ENCODE measurements around the gene PROSER3.
A peak's percentile ranks its signal among the peaks of the same experiment; 100 is the strongest.
"Not testable (repeated sequence)": the region's sequence is repeated elsewhere in the genome, so short reads cannot be mapped to it uniquely, and the experiment has no call there.

PROSER3 gene

DNA sequence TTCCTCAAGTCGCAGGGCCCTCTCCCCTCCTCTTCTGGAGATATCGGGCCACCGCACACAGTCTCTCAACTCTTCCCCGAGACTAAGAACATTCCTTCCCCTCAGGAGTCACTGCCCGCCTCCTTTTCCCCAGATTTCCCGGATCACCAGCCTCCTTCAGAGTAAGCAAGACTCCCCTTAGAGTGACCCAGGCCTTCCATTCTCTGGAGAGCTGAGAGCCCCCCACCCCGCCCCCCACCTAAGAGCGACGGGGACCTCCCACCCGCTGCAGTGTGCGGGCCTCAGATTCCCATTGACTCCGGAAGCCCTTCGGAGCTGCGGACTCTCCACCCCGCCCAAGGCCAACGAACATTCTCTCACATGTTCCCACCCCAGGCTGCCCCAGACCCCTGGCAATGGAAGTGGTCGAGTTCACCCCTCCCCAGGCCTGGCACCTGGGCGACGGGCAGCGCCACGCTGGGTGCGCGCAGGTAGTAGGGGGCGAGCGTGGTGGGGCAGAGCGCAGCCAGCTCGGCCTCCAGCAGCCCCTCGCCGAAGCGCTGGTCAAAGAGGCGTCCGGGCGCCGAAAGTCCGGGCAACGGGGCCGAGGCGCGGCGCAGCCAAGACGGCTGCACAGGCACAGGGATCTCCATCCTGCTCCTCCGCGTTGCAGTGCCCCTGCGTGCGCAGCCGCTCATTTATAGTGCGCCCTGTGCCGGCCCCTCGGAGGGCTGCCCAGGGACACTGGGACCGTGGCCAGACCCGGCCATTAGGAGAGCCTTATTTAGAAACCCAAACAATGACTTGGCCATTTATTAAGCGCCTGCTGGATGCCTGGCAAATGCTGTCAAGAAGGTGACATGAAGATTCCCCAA lies 1.4 kb upstream of the PROSER3 start, which contains the start of gene HSPB6:
Gene HSPB6, minus strand, starts transcription at position 653 of the 854 bp plus-strand sequence. Its CDS starts 21 bp downstream, at position 632.
- Histone ChIP-seq H3K36me3 (ENCODE audit: control insufficient read depth in 2 of 2, insufficient read depth in 2 of 2, low read length in 2 of 2) (peaks cover 15 to 21% of the 10 kb centered on the region in 2 donors), H3K4me3 (ENCODE audit: low read length in 2 of 2) (peak within 1 kb of the TSS; percentile 87 to 99), H3K4me1 (ENCODE audit: control insufficient read depth, insufficient read depth, low read length) (peaks cover 49% of the 10 kb centered on the region)

GRCh38 chr19:35757231-35757748 lies 686 bp upstream of the PROSER3 start:
- Histone ChIP-seq H3K36me3 (ENCODE audit: control insufficient read depth in 2 of 2, insufficient read depth in 2 of 2, low read length in 2 of 2) (peaks cover 21 to 24% of the 10 kb centered on the region in 2 donors), H3K27ac (ENCODE audit: low read length) (peak overlapping the region; percentile 100), H3K9ac (ENCODE audit: low read length in 2 of 2) (peak overlapping the region; percentile 99 to 100), H3K9me3 (ENCODE audit: control insufficient read depth in 2 of 2, low read length in 2 of 2) (no peaks in the 10 kb centered on the region), H3K27me3 (ENCODE audit: control insufficient read depth in 1 of 2, insufficient read depth in 2 of 2, low read length in 2 of 2) (no peaks in the 10 kb centered on the region), H3K4me1 (ENCODE audit: control insufficient read depth, insufficient read depth, low read length) (peaks cover 44% of the 10 kb centered on the region), H3K4me3 (ENCODE audit: low read length in 2 of 2) (peak overlapping the region; percentile 87 to 99)

More for the DNA sequence above, 1.4 kb upstream of the PROSER3 start, which contains the start of gene HSPB6:
- Histone ChIP-seq H3K9ac (ENCODE audit: low read length in 2 of 2) (peak within 1 kb of the TSS; percentile 99 to 100), H3K27me3 (ENCODE audit: control insufficient read depth in 1 of 2, insufficient read depth in 2 of 2, low read length in 2 of 2) (no peaks in the 10 kb centered on the region), H3K27ac (ENCODE audit: low read length) (peak within 1 kb of the TSS; percentile 100), H3K9me3 (ENCODE audit: control insufficient read depth in 2 of 2, low read length in 2 of 2) (no peaks in the 10 kb centered on the region)

DNA sequence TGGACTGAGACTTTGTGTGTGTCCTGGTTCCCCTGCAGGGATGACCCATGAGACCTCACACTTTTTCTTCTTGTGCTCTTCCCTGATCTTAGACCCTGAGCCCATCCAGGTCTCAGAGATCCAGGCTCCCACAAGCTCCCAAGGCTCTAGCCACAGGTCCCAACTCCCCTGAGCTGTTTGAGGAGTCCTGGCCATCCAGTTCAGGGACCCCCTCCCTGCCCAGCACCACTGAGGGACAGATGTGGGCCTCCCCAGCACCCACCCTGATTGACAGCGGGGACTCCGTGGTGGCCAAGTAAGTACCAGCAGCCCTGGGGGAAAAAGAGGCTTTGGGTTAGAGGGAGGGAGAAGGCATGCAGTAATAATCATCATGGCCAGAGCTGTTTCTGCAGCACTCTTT lies 1.7 kb downstream of the PROSER3 start:
- Histone ChIP-seq H3K9ac (ENCODE audit: low read length in 2 of 2) (no peak overlapping the region), H3K36me3 (ENCODE audit: control insufficient read depth in 2 of 2, insufficient read depth in 2 of 2, low read length in 2 of 2) (peaks cover 8 to 14% of the 10 kb centered on the region in 2 donors)

GRCh38 chr19:35760711-35761349 lies 2.9 kb downstream of the PROSER3 start:
- Histone ChIP-seq H3K4me3 (ENCODE audit: low read length in 2 of 2) (no peak overlapping the region), H3K9me3 (ENCODE audit: control insufficient read depth in 2 of 2, low read length in 2 of 2) (no peaks in the 10 kb centered on the region), H3K4me1 (ENCODE audit: control insufficient read depth, insufficient read depth, low read length) (peaks cover 25% of the 10 kb centered on the region), H3K27me3 (ENCODE audit: control insufficient read depth in 1 of 2, insufficient read depth in 2 of 2, low read length in 2 of 2) (no peaks in the 10 kb centered on the region), H3K9ac (ENCODE audit: low read length in 2 of 2) (no peak overlapping the region), H3K27ac (ENCODE audit: low read length) (no peak overlapping the region), H3K36me3 (ENCODE audit: control insufficient read depth in 2 of 2, insufficient read depth in 2 of 2, low read length in 2 of 2) (peaks cover 10 to 18% of the 10 kb centered on the region in 2 donors)

More for the DNA sequence above, 1.7 kb downstream of the PROSER3 start:
- Histone ChIP-seq H3K4me1 (ENCODE audit: control insufficient read depth, insufficient read depth, low read length) (peaks cover 31% of the 10 kb centered on the region), H3K9me3 (ENCODE audit: control insufficient read depth in 2 of 2, low read length in 2 of 2) (no peaks in the 10 kb centered on the region), H3K27ac (ENCODE audit: low read length) (no peak overlapping the region), H3K27me3 (ENCODE audit: control insufficient read depth in 1 of 2, insufficient read depth in 2 of 2, low read length in 2 of 2) (no peaks in the 10 kb centered on the region), H3K4me3 (ENCODE audit: low read length in 2 of 2) (peak overlapping the region in 1 of 2 donors; percentile 8)

DNA sequence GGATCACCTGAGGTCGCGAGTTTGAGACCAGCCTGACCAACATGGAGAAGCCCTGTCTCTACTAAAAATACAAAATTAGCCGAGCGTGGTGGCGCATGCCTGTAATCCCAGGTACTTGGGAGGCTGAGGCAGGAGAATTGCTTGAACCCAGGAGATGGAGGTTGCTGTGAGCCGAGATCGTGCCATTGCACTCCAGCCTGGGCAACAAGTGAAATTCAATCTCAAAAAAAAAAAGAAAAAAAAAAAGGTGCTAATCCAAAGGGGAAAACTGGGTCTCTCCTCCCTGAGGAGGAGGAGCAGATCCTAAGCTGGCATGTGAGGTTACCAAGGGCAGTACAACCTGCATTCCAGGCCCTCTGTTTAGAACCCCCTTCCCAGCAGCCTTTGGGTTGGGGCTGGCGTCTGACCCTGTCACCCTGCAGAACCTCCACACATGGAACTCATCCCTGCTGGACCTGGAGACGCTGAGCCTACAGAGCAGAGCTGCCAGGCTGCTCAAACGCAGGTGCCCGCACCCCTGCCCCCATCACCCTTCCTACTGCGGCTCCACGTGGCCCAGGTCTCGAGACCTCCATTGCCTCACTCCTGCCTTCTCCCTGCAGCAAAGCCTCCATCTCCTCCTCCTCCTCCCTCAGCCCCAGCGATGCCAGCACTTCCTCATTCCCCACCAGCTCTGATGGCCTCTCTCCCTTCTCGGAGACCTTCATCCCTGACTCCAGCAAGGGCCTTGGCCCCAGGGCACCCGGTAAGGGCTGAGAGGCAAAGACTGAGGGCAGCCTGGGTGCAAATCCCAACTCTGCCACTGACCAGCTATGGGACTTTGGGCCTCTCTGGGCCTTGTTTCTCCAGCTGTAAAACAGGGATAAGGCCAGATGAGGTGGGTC lies 6.7 kb downstream of the PROSER3 start:
- Histone ChIP-seq H3K4me1 (ENCODE audit: control insufficient read depth, insufficient read depth, low read length) (peaks cover 7% of the 10 kb centered on the region), H3K36me3 (ENCODE audit: control insufficient read depth in 2 of 2, insufficient read depth in 2 of 2, low read length in 2 of 2) (peaks cover 10 to 21% of the 10 kb centered on the region in 2 donors), H3K27me3 (ENCODE audit: control insufficient read depth in 1 of 2, insufficient read depth in 2 of 2, low read length in 2 of 2) (no peaks in the 10 kb centered on the region), H3K4me3 (ENCODE audit: low read length in 2 of 2) (no peak overlapping the region), H3K27ac (ENCODE audit: low read length) (no peak overlapping the region), H3K9me3 (ENCODE audit: control insufficient read depth in 2 of 2, low read length in 2 of 2) (no peaks in the 10 kb centered on the region), H3K9ac (ENCODE audit: low read length in 2 of 2) (no peak overlapping the region)

DNA sequence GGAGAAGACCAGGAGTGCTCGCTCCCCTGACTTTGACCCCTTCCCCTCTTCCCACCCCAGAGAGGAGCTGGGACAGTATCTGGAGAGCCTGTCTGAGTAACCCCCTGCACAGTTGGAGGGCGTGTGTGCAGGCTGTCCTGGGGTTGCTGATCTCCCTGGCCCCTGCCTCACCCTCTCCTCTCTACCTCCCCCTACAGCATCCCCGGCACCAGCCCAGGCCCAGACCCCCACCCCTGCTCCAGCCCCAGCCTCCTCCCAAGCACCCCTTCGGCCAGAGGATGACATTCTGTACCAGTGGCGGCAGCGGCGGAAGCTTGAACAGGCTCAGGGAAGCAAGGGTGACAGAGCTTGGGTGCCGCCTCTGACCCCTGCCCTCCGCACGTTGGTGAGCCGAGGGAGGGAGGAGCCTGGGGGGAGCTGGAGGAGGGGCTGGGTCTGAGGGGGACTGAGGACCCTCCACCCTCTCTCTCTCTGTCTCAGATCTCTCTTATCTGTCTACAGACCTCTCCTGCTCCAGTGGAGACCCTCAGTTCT lies 8.7 kb downstream of the PROSER3 start:
- peaks cover 10 to 18% of the 10 kb centered on the region in 2 donors for H3K36me3 ChIP-seq (ENCODE audit: control insufficient read depth in 2 of 2, insufficient read depth in 2 of 2, low read length in 2 of 2)
- peaks cover 5% of the 10 kb centered on the region for H3K4me1 ChIP-seq (ENCODE audit: control insufficient read depth, insufficient read depth, low read length)
- H3K9ac ChIP-seq (ENCODE audit: low read length in 2 of 2), result no peak overlapping the region
- no peak overlapping the region for H3K4me3 ChIP-seq (ENCODE audit: low read length in 2 of 2)
- no peak overlapping the region for H3K27ac ChIP-seq (ENCODE audit: low read length)
- H3K9me3 ChIP-seq (ENCODE audit: control insufficient read depth in 2 of 2, low read length in 2 of 2), result no peaks in the 10 kb centered on the region
- no peaks in the 10 kb centered on the region for H3K27me3 ChIP-seq (ENCODE audit: control insufficient read depth in 1 of 2, insufficient read depth in 2 of 2, low read length in 2 of 2)

GRCh38 chr19:35767288-35768081 lies 9.5 kb downstream of the PROSER3 start:
- no peak overlapping the region for H3K27ac ChIP-seq (ENCODE audit: low read length)
- no peaks in the 10 kb centered on the region for H3K9me3 ChIP-seq (ENCODE audit: control insufficient read depth in 2 of 2, low read length in 2 of 2)
- no peak overlapping the region for H3K4me3 ChIP-seq (ENCODE audit: low read length in 2 of 2)
- no peak overlapping the region for H3K9ac ChIP-seq (ENCODE audit: low read length in 2 of 2)
- peaks cover 4 to 12% of the 10 kb centered on the region in 2 donors for H3K36me3 ChIP-seq (ENCODE audit: control insufficient read depth in 2 of 2, insufficient read depth in 2 of 2, low read length in 2 of 2)
- H3K27me3 ChIP-seq (ENCODE audit: control insufficient read depth in 1 of 2, insufficient read depth in 2 of 2, low read length in 2 of 2), result no peaks in the 10 kb centered on the region
- peaks cover 5% of the 10 kb centered on the region for H3K4me1 ChIP-seq (ENCODE audit: control insufficient read depth, insufficient read depth, low read length)

DNA sequence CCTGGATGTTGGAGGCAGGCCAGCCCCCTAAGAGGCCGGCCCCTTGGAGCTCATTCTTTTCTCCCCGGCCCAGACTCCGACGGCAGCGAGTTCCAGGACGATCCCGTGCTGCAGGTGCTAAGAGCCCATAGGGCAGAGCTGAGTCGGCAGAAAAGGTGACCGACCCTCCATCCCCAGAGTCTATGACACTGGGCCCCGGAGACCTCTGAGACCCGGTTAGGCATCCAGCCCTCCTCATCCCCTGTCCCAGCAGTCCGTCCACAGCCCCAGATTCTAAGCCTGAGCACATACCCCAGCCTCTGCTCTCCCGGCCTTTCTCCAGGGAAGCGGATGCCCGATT lies 10.1 kb downstream of the PROSER3 start:
- H3K27me3 ChIP-seq (ENCODE audit: control insufficient read depth in 1 of 2, insufficient read depth in 2 of 2, low read length in 2 of 2), result no peaks in the 10 kb centered on the region
- H3K27ac ChIP-seq (ENCODE audit: low read length), result no peak overlapping the region
- H3K4me1 ChIP-seq (ENCODE audit: control insufficient read depth, insufficient read depth, low read length), result peaks cover 5% of the 10 kb centered on the region
- H3K9ac ChIP-seq (ENCODE audit: low read length in 2 of 2), result peak overlapping the region in 1 of 2 donors; percentile 36
- H3K4me3 ChIP-seq (ENCODE audit: low read length in 2 of 2), result no peak overlapping the region
- peaks cover 4 to 12% of the 10 kb centered on the region in 2 donors for H3K36me3 ChIP-seq (ENCODE audit: control insufficient read depth in 2 of 2, insufficient read depth in 2 of 2, low read length in 2 of 2)
- H3K9me3 ChIP-seq (ENCODE audit: control insufficient read depth in 2 of 2, low read length in 2 of 2), result no peaks in the 10 kb centered on the region

DNA sequence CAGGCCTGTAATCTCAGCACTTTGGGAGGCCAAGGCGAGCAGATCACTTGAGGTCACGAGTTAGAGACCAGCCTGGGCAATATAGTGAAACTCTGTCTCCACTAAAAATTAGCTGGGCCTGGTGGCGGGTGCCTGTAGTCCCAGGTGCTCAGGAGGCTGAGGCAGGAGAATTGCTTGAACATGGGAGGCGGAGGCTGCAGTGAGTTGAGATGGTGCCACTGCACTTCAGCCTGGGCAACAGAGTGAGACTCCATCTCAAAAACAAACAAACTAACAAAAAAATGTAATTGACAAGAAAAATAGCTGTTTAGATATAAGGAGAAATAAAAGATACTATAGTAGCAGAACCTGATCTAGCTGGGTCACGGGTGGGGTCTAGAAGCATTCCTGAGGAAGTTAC lies 14.4 kb downstream of the PROSER3 start:
- H3K4me1 ChIP-seq (ENCODE audit: control insufficient read depth, insufficient read depth, low read length), result peaks cover 26% of the 10 kb centered on the region
- H3K9ac ChIP-seq (ENCODE audit: low read length in 2 of 2); H3K27me3 ChIP-seq (ENCODE audit: control insufficient read depth in 1 of 2, insufficient read depth in 2 of 2, low read length in 2 of 2); H3K9me3 ChIP-seq (ENCODE audit: control insufficient read depth in 2 of 2, low read length in 2 of 2); H3K36me3 ChIP-seq (ENCODE audit: control insufficient read depth in 2 of 2, insufficient read depth in 2 of 2, low read length in 2 of 2); H3K27ac ChIP-seq (ENCODE audit: low read length); H3K4me3 ChIP-seq (ENCODE audit: low read length in 2 of 2): not testable (repeated sequence)

Measured in stomach smooth muscle (tissue), 2 donors.